A549 (cell line): ENCODE measurements around the gene RRP9. TPM values are rescaled to one million over a fixed set of nuclear protein-coding genes. Genes with fewer than 3 reads are reported as not detected.

Experiments used
- ATAC-seq, 2 experiments: fragments of 200-7000 bp in 1 of 2; fragments of >200 bp in 1 of 2; cut with Nextera tagmentation in 1 of 2; cut with Tn5 transposase in 1 of 2; 3 replicates each; pipeline versions ENCODE4 v1.8.0 to v1.9.1; 2018 to 2020; ENCODE audit warnings: mild to moderate bottlenecking in 1 of 2, moderate library complexity in 1 of 2
- CTCF ChIA-PET: fragments of 300-600 bp; sonication (Branson Sonifier 250); formaldehyde crosslinking; extraction: SDS; loops from one replicate; lab custom pipeline; 2021; ENCODE audit warnings: antibody characterized with exemption, inconsistent platforms; lab: Yijun Ruan, JAX
- POLR2A ChIA-PET: fragments of 350-600 bp; formaldehyde crosslinking; extraction: SDS; loops from one replicate; lab custom pipeline; 2021; ENCODE audit warnings: antibody characterized with exemption, inconsistent platforms; lab: Yijun Ruan, JAX
- DNase-seq, 2 experiments: peaks; one replicate each; pipeline versions ENCODE4 v3.0.0 to v3.0.0-alpha.2; 2011 to 2016; ENCODE audit warnings: low read depth in 1 of 2, low spot score in 1 of 2
- FAIRE-seq: peaks from 2 replicates; lab custom pipeline; 2011; peaks lifted over from hg19 to GRCh38; lab: Jason Lieb, UNC
- H3K27ac ChIP-seq, 2 experiments: fragments of >200 bp; sonication (Bioruptor Twin); formaldehyde crosslinking; 3 replicates each; pipeline ENCODE4 v1.5.1; 2016 to 2017
- H3K4me1 ChIP-seq: fragments of >200 bp; sonication (Bioruptor Twin); formaldehyde crosslinking; 3 replicates; pipeline ENCODE4 v1.6.1; 2016
- H3K4me2 ChIP-seq: fragments of >200 bp; sonication (Bioruptor Twin); formaldehyde crosslinking; 3 replicates; pipeline ENCODE4 v1.6.1; 2016
- H3K4me3 ChIP-seq: fragments of >200 bp; sonication (Bioruptor Twin); formaldehyde crosslinking; 3 replicates; pipeline ENCODE4 v1.5.1; 2016
- H3K9me3 ChIP-seq: fragments of >200 bp; sonication (Bioruptor Twin); formaldehyde crosslinking; 3 replicates; pipeline ENCODE4 v1.6.1; 2016
- BCL3 ChIP-seq: fragments of >200 bp; sonication (Bioruptor Twin); formaldehyde crosslinking; IDR thresholded peaks from 3 replicates; pipeline ENCODE4 v1.6.1; 2016
- CBX8 ChIP-seq: fragments of 200-600 bp; sonication (generic); IDR thresholded peaks from 2 replicates; pipeline ENCODE4 v1.6.1; 2016
- E2F6 ChIP-seq: IDR thresholded peaks from 2 replicates; pipeline ENCODE4 v1.6.1; 2012; ENCODE audit warnings: low read depth, borderline replicate concordance
- EHMT2 ChIP-seq: fragments of 200-600 bp; sonication (generic); IDR thresholded peaks from 2 replicates; pipeline ENCODE4 v1.6.1; 2016; ENCODE audit warnings: antibody characterized with exemption, low read depth, mild to moderate bottlenecking, moderate library complexity
- ELK1 ChIP-seq: fragments of 150-350 bp; IDR thresholded peaks from 2 replicates; pipeline ENCODE4 v1.6.1; 2014; ENCODE audit warnings: low read depth, mild to moderate bottlenecking, low read length
- FOSB ChIP-seq: fragments of 250-450 bp; sonication (Bioruptor Pico); IDR thresholded peaks from 2 replicates; pipeline ENCODE4 v1.5.0; 2020; ENCODE audit warnings: mild to moderate bottlenecking, moderate library complexity
- FOXS1 ChIP-seq: fragments of 250-450 bp; sonication (Bioruptor Pico); IDR thresholded peaks from 2 replicates; pipeline ENCODE4 v1.5.0; 2020; ENCODE audit warnings: mild to moderate bottlenecking, moderate library complexity
- HES2 ChIP-seq: fragments of >200 bp; sonication (Bioruptor Twin); formaldehyde crosslinking; IDR thresholded peaks from 2 replicates; pipeline ENCODE4 v1.6.1; 2016
- HEYL ChIP-seq: fragments of 250-450 bp; sonication (Bioruptor Pico); IDR thresholded peaks from 2 replicates; pipeline ENCODE4 v1.8.0; 2021; ENCODE audit warnings: mild to moderate bottlenecking, moderate library complexity
- HOXB5 ChIP-seq: fragments of 250-450 bp; sonication (Bioruptor Pico); IDR thresholded peaks from 2 replicates; pipeline ENCODE4 v1.5.0; 2020; ENCODE audit warnings: mild to moderate bottlenecking, moderate library complexity
- JUN ChIP-seq, 2 experiments: fragments of >200 bp; sonication (Bioruptor Twin); formaldehyde crosslinking; IDR thresholded peaks; 2 replicates in 1 of 2; 3 replicates in 1 of 2; pipeline ENCODE4 v1.6.1; 2016 to 2017
- JUNB ChIP-seq: fragments of >200 bp; sonication (Bioruptor Twin); formaldehyde crosslinking; IDR thresholded peaks from 2 replicates; pipeline ENCODE4 v1.6.1; 2016
- MAFK ChIP-seq: fragments of 450-650 bp; IDR thresholded peaks from 2 replicates; pipeline ENCODE4 v1.6.1; 2014; ENCODE audit not compliant: partially characterized antibody
- MAX ChIP-seq: IDR thresholded peaks from 2 replicates; pipeline ENCODE4 v1.6.1; 2012
- MAZ ChIP-seq: fragments of 150-350 bp; IDR thresholded peaks from 2 replicates; pipeline ENCODE4 v1.6.1; 2014; ENCODE audit warnings: antibody characterized with exemption, low read depth, low read length, borderline replicate concordance
- NR3C1 ChIP-seq: fragments of >200 bp; sonication (Bioruptor Twin); formaldehyde crosslinking; IDR thresholded peaks from 3 replicates; pipeline ENCODE4 v1.6.1; 2017
- PBX3 ChIP-seq: IDR thresholded peaks from 2 replicates; pipeline ENCODE4 v1.6.1; 2012
- SREBF2 ChIP-seq: fragments of 450-650 bp; IDR thresholded peaks from 2 replicates; pipeline ENCODE4 v1.6.1; 2014; ENCODE audit warnings: mild to moderate bottlenecking, moderate library complexity
- ZNF302 ChIP-seq: fragments of 250-450 bp; sonication (Bioruptor Pico); IDR thresholded peaks from 2 replicates; pipeline ENCODE4 v1.9.0; 2021; ENCODE audit warnings: inconsistent platforms, mild to moderate bottlenecking, moderate library complexity
- WGBS: methylation state at CpG from one replicate; pipeline ENCODE4 v1.1.6; 2017; ENCODE audit errors: missing lambda C conversion rate; 5-methylcytosine and 5-hydroxymethylcytosine counted together
- polyA plus RNA-seq, 4 experiments: library from polyadenylated mRNA; depleted of rRNA in 3 of 4; stranded (reverse); fragments of >200 nt; fragmentation: RNase III in 1 of 4; extraction: RNeasy Plus Mini Kit Qiagen cat#74134 plus additional on column Dnase treatment in 1 of 4; gene quantifications; 2 replicates in 3 of 4; 3 replicates in 1 of 4; pipeline ENCODE4 v1.2.3, GENCODE V29; 2011 to 2017

RRP9 gene
- polyA plus RNA-seq, 2 of the 4 experiments (the other 2 are of a cell fraction) = 17.0 to 34.3 TPM

- ATAC-seq (no peak), DNase-seq (no peak), FAIRE-seq (no peak)
- no peak for TF ChIP-seq MAX
- no peak for TF ChIP-seq JUN (IDR thresholded peaks at IDR 0.05)
- TF ChIP-seq EHMT2 = no peak
- TF ChIP-seq MAZ = no peak
- CTCF ChIA-PET = interaction anchor here (0.5 to 2.0 kb wide), 4 partner anchors 37 to 780 kb away, joined by 3 to 9 read pairs (median 3); partner anchors contain the start of genes ABHD14A and ABHD14B
- H3K9me3 ChIP-seq = no peaks in the 10 kb centered on the region
- no peak overlapping the region for H3K4me3 ChIP-seq
- 97% methylated on average over 6 of the region's 9 CpGs for WGBS
- POLR2A ChIA-PET = no interaction called here
- H3K4me1 ChIP-seq = peaks cover 8% of the 10 kb centered on the region; the same call in 2 of the 3 replicates
- no peak overlapping the region for H3K4me2 ChIP-seq
- H3K27ac ChIP-seq = no peak overlapping the region
Observed at GRCh38 chr3:51937014-51937413, 4.7 kb downstream of the RRP9 start.

GRCh38 chr3:51935886-51936755, 5.6 kb downstream of the RRP9 start:
- WGBS = 93% methylated on average over 16 of the region's 25 CpGs
- Histone ChIP-seq H3K9me3 (no peaks in the 10 kb centered on the region), H3K27ac (no peak overlapping the region), H3K4me2 (no peak overlapping the region)
- DNase-seq (no peak), ATAC-seq (no peak)
- ChIA-PET POLR2A (no interaction called here), CTCF (interaction anchor here (0.5 to 0.6 kb wide), 2 partner anchors 37 to 779 kb away, joined by 3 to 4 read pairs; no protein-coding TSS in a partner anchor)
- TF ChIP-seq CBX8 (no peak), MAZ (no peak), MAFK (no peak), E2F6 (no peak), HEYL (CRISPR knock-in tag) (no peak), FOXS1 (CRISPR knock-in tag) (no peak), SREBF2 (no peak), FOSB (CRISPR knock-in tag) (no peak), EHMT2 (no peak), HOXB5 (no peak), PBX3 (no peak), JUNB (no peak), NR3C1 (no peak), ELK1 (no peak)
- TF ChIP-seq, all 56 proteins: peak for 0
- Histone ChIP-seq H3K4me3 (no peak overlapping the region), H3K4me1 (peaks cover 8% of the 10 kb centered on the region; the same call in 2 of the 3 replicates)
- FAIRE-seq = no peak

GRCh38 chr3:51934991-51935885, 6.5 kb downstream of the RRP9 start:
- Histone ChIP-seq H3K9me3 (no peaks in the 10 kb centered on the region), H3K4me2 (no peak overlapping the region), H3K27ac (no peak overlapping the region), H3K4me3 (no peak overlapping the region), H3K4me1 (peaks cover 3% of the 10 kb centered on the region; the same call in 2 of the 3 replicates)
- TF ChIP-seq ZNF302 (CRISPR knock-in tag) (no peak), BCL3 (no peak), HES2 (no peak)
- POLR2A ChIA-PET = no interaction called here
- 92% methylated on average over 28 of the region's 28 CpGs for WGBS
- FAIRE-seq = no peak
- no peak for DNase-seq
- ATAC-seq = no peak
- CTCF ChIA-PET = interaction anchor here (0.9 to 1.3 kb wide), 2 partner anchors 11 to 39 kb away, joined by 3 read pairs; partner anchors contain the start of gene ABHD14B
